ENCODE data around the gene PAK1. TPM values are rescaled to one million over a fixed set of nuclear protein-coding genes. Genes with fewer than 3 reads are reported as not detected.

PAK1 gene
- total RNA-seq, 1 donor from 2014 or later, result 58.3 TPM

GRCh38 chr11:77487790-77488189, 13.9 kb upstream of the PAK1 start:
- TF ChIP-seq CTCF (IDR thresholded peaks at IDR 0.05; ENCODE audit: unreplicated experiment), result no peak
- Mint-ChIP-seq H3K4me3 (ENCODE audit: unreplicated experiment) (no peak overlapping the region), H3K9me3 (ENCODE audit: unreplicated experiment) (no peaks in the 10 kb centered on the region), H3K4me1 (ENCODE audit: unreplicated experiment) (peaks cover 4% of the 10 kb centered on the region), H3K27me3 (ENCODE audit: unreplicated experiment) (peaks cover 2% of the 10 kb centered on the region), H3K27ac (ENCODE audit: unreplicated experiment) (no peak overlapping the region), H3K36me3 (ENCODE audit: low read depth, unreplicated experiment) (peaks cover 6% of the 10 kb centered on the region)
- no peak for DNase-seq (ENCODE audit: low spot score)

GRCh38 chr11:77479746-77480352, 6.0 kb upstream of the PAK1 start:
- no peak overlapping the region for H3K27ac Mint-ChIP-seq (ENCODE audit: unreplicated experiment)
- no peak for DNase-seq (ENCODE audit: low spot score)
- peaks cover 4% of the 10 kb centered on the region for H3K4me1 Mint-ChIP-seq (ENCODE audit: unreplicated experiment)
- no peak for TF ChIP-seq CTCF (IDR thresholded peaks at IDR 0.05; ENCODE audit: unreplicated experiment)
- H3K9me3 Mint-ChIP-seq (ENCODE audit: unreplicated experiment), result no peaks in the 10 kb centered on the region
- H3K36me3 Mint-ChIP-seq (ENCODE audit: low read depth, unreplicated experiment), result no peaks in the 10 kb centered on the region
- no peak overlapping the region for H3K4me3 Mint-ChIP-seq (ENCODE audit: unreplicated experiment)
- no peaks in the 10 kb centered on the region for H3K27me3 Mint-ChIP-seq (ENCODE audit: unreplicated experiment)

- no peaks in the 10 kb centered on the region for H3K9me3 Mint-ChIP-seq (ENCODE audit: unreplicated experiment)
- H3K27ac Mint-ChIP-seq (ENCODE audit: unreplicated experiment), result peak overlapping the region; percentile 43
- H3K4me3 Mint-ChIP-seq (ENCODE audit: unreplicated experiment), result peak overlapping the region; percentile 56
- DNase-seq (ENCODE audit: low spot score), result no peak
- peaks cover 10% of the 10 kb centered on the region for H3K27me3 Mint-ChIP-seq (ENCODE audit: unreplicated experiment)
- H3K36me3 Mint-ChIP-seq (ENCODE audit: low read depth, unreplicated experiment), result no peaks in the 10 kb centered on the region
- TF ChIP-seq CTCF (IDR thresholded peaks at IDR 0.05; ENCODE audit: unreplicated experiment), result no peak
- H3K4me1 Mint-ChIP-seq (ENCODE audit: unreplicated experiment), result peaks cover 33% of the 10 kb centered on the region
These were observed 1.3 kb upstream of the PAK1 start for GRCh38 chr11:77475206-77475605.

- no peaks in the 10 kb centered on the region for H3K9me3 Mint-ChIP-seq (ENCODE audit: unreplicated experiment)
- H3K27me3 Mint-ChIP-seq (ENCODE audit: unreplicated experiment), result peaks cover 10% of the 10 kb centered on the region
- no peaks in the 10 kb centered on the region for H3K36me3 Mint-ChIP-seq (ENCODE audit: low read depth, unreplicated experiment)
- TF ChIP-seq CTCF (IDR thresholded peaks at IDR 0.05; ENCODE audit: unreplicated experiment), result no peak
- DNase-seq (ENCODE audit: low spot score), result no peak
- H3K4me3 Mint-ChIP-seq (ENCODE audit: unreplicated experiment), result peak overlapping the region; percentile 98
- H3K4me1 Mint-ChIP-seq (ENCODE audit: unreplicated experiment), result peaks cover 33% of the 10 kb centered on the region
- H3K27ac Mint-ChIP-seq (ENCODE audit: unreplicated experiment), result peak overlapping the region; percentile 97
These were observed 778 bp upstream of the PAK1 start for GRCh38 chr11:77474684-77475060.

- H3K4me1 Mint-ChIP-seq (ENCODE audit: unreplicated experiment), result peaks cover 32% of the 10 kb centered on the region
- DNase-seq (ENCODE audit: low spot score), result peak; percentile 62
- H3K4me3 Mint-ChIP-seq (ENCODE audit: unreplicated experiment), result peak overlapping the region; percentile 93
- H3K27me3 Mint-ChIP-seq (ENCODE audit: unreplicated experiment), result peaks cover 10% of the 10 kb centered on the region
- no peaks in the 10 kb centered on the region for H3K9me3 Mint-ChIP-seq (ENCODE audit: unreplicated experiment)
- H3K36me3 Mint-ChIP-seq (ENCODE audit: low read depth, unreplicated experiment), result no peaks in the 10 kb centered on the region
- no peak for TF ChIP-seq CTCF (IDR thresholded peaks at IDR 0.05; ENCODE audit: unreplicated experiment)
- H3K27ac Mint-ChIP-seq (ENCODE audit: unreplicated experiment), result peak overlapping the region; percentile 77
These were observed 698 bp downstream of the PAK1 start for GRCh38 chr11:77472991-77473800.
